WTC11 (cell line): ENCODE data around the gene PRKRIP1.

Experiments
- ESRRA ChIP-seq: sonication (generic); formaldehyde crosslinking; IDR thresholded peaks from 2 replicates; pipeline ENCODE4 v1.8.1; 2022; ENCODE audit warnings: mild to moderate bottlenecking, missing genetic modification reagents, borderline replicate concordance
- KAT7 ChIP-seq: sonication (generic); formaldehyde crosslinking; IDR thresholded peaks from 2 replicates; pipeline ENCODE4 v1.8.1; 2023; ENCODE audit warnings: missing genetic modification reagents, mild to moderate bottlenecking, borderline replicate concordance
- NR3C1 ChIP-seq: sonication (generic); formaldehyde crosslinking; conservative IDR thresholded peaks from 2 replicates; pipeline ENCODE4 v1.8.1; 2023; ENCODE audit warnings: low read depth, mild to moderate bottlenecking, missing genetic modification reagents
- ZNF121 ChIP-seq: sonication (generic); formaldehyde crosslinking; IDR thresholded peaks from 2 replicates; pipeline ENCODE4 v1.8.0; 2023; ENCODE audit warnings: missing genetic modification reagents
- ZNF232 ChIP-seq: sonication (generic); formaldehyde crosslinking; IDR thresholded peaks from 2 replicates; pipeline ENCODE4 v1.8.0; 2022; ENCODE audit warnings: mild to moderate bottlenecking, missing genetic modification reagents
- TF ChIP-seq, protein P1 (sequence below): fragments of 200-600 bp; IDR thresholded peaks from 2 replicates; pipeline ENCODE4 v1.8.0; 2022; ENCODE audit warnings: antibody characterized with exemption
- TF ChIP-seq, protein P2 (sequence below): sonication (generic); formaldehyde crosslinking; IDR thresholded peaks from 2 replicates; pipeline ENCODE4 v1.8.1; 2022; ENCODE audit warnings: missing genetic modification reagents, borderline replicate concordance
- TF ChIP-seq, protein P3 (sequence below): sonication (generic); formaldehyde crosslinking; IDR thresholded peaks from 2 replicates; pipeline ENCODE4 v1.8.0; 2022; ENCODE audit warnings: missing genetic modification reagents
- TF ChIP-seq, protein P4 (sequence below): sonication (generic); formaldehyde crosslinking; IDR thresholded peaks from 2 replicates; pipeline ENCODE4 v1.8.1; 2022; ENCODE audit warnings: mild to moderate bottlenecking, missing genetic modification reagents, moderate library complexity, borderline replicate concordance

DNA sequence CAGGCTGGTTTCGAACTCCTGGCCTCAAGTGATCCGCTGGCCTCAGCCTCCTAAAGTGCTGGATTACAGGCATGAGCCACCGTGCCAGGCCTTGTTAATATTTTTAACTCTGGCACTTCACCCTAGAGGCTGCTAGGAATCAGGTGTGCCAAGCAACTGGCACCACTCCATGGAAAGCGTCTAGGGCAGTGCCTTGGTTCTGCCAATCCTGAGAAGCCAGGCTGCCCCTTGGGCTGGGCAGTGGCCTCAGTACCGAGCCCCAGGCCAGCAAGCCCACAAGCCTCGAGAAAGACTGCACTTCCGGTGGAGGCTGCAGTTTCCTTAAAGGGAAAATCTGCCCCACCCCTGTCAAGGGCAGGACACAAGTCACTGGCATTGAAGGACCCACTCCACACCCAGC, 57.2 kb downstream of the PRKRIP1 start:
- TF ChIP-seq ZNF232 (CRISPR knock-in tag) (no peak), KAT7 (no peak), NR3C1 (CRISPR knock-in tag) (no peak), ZNF121 (CRISPR knock-in tag) (no peak), ESRRA (CRISPR knock-in tag) (no peak)
- TF ChIP-seq, protein P1, sequence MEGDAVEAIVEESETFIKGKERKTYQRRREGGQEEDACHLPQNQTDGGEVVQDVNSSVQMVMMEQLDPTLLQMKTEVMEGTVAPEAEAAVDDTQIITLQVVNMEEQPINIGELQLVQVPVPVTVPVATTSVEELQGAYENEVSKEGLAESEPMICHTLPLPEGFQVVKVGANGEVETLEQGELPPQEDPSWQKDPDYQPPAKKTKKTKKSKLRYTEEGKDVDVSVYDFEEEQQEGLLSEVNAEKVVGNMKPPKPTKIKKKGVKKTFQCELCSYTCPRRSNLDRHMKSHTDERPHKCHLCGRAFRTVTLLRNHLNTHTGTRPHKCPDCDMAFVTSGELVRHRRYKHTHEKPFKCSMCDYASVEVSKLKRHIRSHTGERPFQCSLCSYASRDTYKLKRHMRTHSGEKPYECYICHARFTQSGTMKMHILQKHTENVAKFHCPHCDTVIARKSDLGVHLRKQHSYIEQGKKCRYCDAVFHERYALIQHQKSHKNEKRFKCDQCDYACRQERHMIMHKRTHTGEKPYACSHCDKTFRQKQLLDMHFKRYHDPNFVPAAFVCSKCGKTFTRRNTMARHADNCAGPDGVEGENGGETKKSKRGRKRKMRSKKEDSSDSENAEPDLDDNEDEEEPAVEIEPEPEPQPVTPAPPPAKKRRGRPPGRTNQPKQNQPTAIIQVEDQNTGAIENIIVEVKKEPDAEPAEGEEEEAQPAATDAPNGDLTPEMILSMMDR, result no peak
- TF ChIP-seq, protein P2, sequence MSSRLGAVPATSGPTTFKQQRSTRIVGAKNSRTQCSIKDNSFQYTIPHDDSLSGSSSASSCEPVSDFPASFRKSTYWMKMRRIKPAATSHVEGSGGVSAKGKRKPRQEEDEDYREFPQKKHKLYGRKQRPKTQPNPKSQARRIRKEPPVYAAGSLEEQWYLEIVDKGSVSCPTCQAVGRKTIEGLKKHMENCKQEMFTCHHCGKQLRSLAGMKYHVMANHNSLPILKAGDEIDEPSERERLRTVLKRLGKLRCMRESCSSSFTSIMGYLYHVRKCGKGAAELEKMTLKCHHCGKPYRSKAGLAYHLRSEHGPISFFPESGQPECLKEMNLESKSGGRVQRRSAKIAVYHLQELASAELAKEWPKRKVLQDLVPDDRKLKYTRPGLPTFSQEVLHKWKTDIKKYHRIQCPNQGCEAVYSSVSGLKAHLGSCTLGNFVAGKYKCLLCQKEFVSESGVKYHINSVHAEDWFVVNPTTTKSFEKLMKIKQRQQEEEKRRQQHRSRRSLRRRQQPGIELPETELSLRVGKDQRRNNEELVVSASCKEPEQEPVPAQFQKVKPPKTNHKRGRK (CRISPR knock-in tag), result no peak
- TF ChIP-seq, protein P3, sequence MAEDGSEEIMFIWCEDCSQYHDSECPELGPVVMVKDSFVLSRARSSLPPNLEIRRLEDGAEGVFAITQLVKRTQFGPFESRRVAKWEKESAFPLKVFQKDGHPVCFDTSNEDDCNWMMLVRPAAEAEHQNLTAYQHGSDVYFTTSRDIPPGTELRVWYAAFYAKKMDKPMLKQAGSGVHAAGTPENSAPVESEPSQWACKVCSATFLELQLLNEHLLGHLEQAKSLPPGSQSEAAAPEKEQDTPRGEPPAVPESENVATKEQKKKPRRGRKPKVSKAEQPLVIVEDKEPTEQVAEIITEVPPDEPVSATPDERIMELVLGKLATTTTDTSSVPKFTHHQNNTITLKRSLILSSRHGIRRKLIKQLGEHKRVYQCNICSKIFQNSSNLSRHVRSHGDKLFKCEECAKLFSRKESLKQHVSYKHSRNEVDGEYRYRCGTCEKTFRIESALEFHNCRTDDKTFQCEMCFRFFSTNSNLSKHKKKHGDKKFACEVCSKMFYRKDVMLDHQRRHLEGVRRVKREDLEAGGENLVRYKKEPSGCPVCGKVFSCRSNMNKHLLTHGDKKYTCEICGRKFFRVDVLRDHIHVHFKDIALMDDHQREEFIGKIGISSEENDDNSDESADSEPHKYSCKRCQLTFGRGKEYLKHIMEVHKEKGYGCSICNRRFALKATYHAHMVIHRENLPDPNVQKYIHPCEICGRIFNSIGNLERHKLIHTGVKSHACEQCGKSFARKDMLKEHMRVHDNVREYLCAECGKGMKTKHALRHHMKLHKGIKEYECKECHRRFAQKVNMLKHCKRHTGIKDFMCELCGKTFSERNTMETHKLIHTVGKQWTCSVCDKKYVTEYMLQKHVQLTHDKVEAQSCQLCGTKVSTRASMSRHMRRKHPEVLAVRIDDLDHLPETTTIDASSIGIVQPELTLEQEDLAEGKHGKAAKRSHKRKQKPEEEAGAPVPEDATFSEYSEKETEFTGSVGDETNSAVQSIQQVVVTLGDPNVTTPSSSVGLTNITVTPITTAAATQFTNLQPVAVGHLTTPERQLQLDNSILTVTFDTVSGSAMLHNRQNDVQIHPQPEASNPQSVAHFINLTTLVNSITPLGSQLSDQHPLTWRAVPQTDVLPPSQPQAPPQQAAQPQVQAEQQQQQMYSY (CRISPR knock-in tag), result no peak
- TF ChIP-seq, protein P4, sequence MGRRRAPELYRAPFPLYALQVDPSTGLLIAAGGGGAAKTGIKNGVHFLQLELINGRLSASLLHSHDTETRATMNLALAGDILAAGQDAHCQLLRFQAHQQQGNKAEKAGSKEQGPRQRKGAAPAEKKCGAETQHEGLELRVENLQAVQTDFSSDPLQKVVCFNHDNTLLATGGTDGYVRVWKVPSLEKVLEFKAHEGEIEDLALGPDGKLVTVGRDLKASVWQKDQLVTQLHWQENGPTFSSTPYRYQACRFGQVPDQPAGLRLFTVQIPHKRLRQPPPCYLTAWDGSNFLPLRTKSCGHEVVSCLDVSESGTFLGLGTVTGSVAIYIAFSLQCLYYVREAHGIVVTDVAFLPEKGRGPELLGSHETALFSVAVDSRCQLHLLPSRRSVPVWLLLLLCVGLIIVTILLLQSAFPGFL (CRISPR knock-in tag), result no peak
